K562 (cell line): ENCODE measurements around the gene TP53BP2. TPM values are rescaled to one million over a fixed set of nuclear protein-coding genes. Genes with fewer than 3 reads are reported as not detected.

Experiments
- CREB1 ChIP-seq, 2 experiments: sonication (generic) in 1 of 2; formaldehyde crosslinking in 1 of 2; IDR thresholded peaks; 2 replicates each; pipeline versions ENCODE4 v1.6.1 to v1.8.0; 2012 to 2022; ENCODE audit warnings: inconsistent platforms in 1 of 2, mild to moderate bottlenecking in 1 of 2, missing genetic modification reagents in 1 of 2, moderate library complexity in 1 of 2
- CSDE1 ChIP-seq, 2 experiments: fragments of 450-650 bp; IDR thresholded peaks; 2 replicates each; pipeline ENCODE4 v1.6.1; 2016; ENCODE audit warnings: mild to moderate bottlenecking in 1 of 2
- ESRRA ChIP-seq: fragments of 450-650 bp; IDR thresholded peaks from 2 replicates; pipeline ENCODE4 v1.6.1; 2014; ENCODE audit warnings: low read depth, mild to moderate bottlenecking, moderate library complexity, borderline replicate concordance
- FOXK2 ChIP-seq, 2 experiments: fragments of 450-650 bp; IDR thresholded peaks in 1 of 2; conservative IDR thresholded peaks in 1 of 2; 2 replicates each; pipeline ENCODE4 v1.6.1; 2016; ENCODE audit warnings: low read depth in 2 of 2, mild to moderate bottlenecking in 1 of 2
- GTF2A2 ChIP-seq: IDR thresholded peaks from 2 replicates; pipeline ENCODE4 v1.6.1; 2016; ENCODE audit warnings: mild to moderate bottlenecking, missing genetic modification characterization, missing compliant biosample characterization
- KDM2B ChIP-seq: fragments of 250-450 bp; sonication (Bioruptor Pico); IDR thresholded peaks from 2 replicates; pipeline ENCODE4 v1.8.0; 2021; ENCODE audit warnings: mild to moderate bottlenecking, moderate library complexity
- MLLT1 ChIP-seq, 2 experiments: fragments of 450-650 bp; IDR thresholded peaks; 2 replicates each; pipeline ENCODE4 v1.6.1; 2016
- NFRKB ChIP-seq: fragments of 450-650 bp; IDR thresholded peaks from 2 replicates; pipeline ENCODE4 v1.6.1; 2016; ENCODE audit warnings: low read depth
- POLR2AphosphoS2 ChIP-seq: IDR thresholded peaks from 2 replicates; pipeline ENCODE4 v1.6.1; 2012; ENCODE audit warnings: low read length, improper control_type of control experiment
- RREB1 ChIP-seq: fragments of 250-450 bp; sonication (Bioruptor Pico); IDR thresholded peaks from 2 replicates; pipeline ENCODE4 v1.4.0; 2020
- TAF1 ChIP-seq: IDR thresholded peaks from 2 replicates; pipeline ENCODE4 v1.6.1; 2011; ENCODE audit warnings: mild to moderate bottlenecking, low read length, moderate library complexity; ENCODE audit not compliant: insufficient read depth, control insufficient read depth, severe bottlenecking; ENCODE audit errors: extremely low read depth
- TEAD4 ChIP-seq, 2 experiments: sonication (generic) in 1 of 2; formaldehyde crosslinking in 1 of 2; IDR thresholded peaks; 2 replicates each; pipeline versions ENCODE4 v1.6.1 to v1.8.0; 2012 to 2022; ENCODE audit warnings: borderline replicate concordance in 1 of 2, inconsistent platforms in 1 of 2, low read length in 1 of 2, mild to moderate bottlenecking in 1 of 2, missing genetic modification reagents in 1 of 2
- TFAM ChIP-seq: fragments of 250-450 bp; sonication (Bioruptor Pico); conservative IDR thresholded peaks from 2 replicates; pipeline ENCODE4 v1.5.0; 2021; ENCODE audit warnings: mild to moderate bottlenecking, moderate library complexity
- U2AF2 ChIP-seq: fragments of 200-400 bp; formaldehyde crosslinking; optimal IDR thresholded peaks from 2 replicates; pipeline ENCODE3; 2017; ENCODE audit warnings: low read depth, mild to moderate bottlenecking, low read length
- YY1 ChIP-seq, 3 experiments: IDR thresholded peaks; 2 replicates each; pipeline ENCODE4 v1.6.1; 2011; ENCODE audit warnings: low read length in 2 of 3, mild to moderate bottlenecking in 2 of 3, moderate library complexity in 2 of 3, borderline replicate concordance in 1 of 3, control low read depth in 1 of 3, low read depth in 1 of 3; ENCODE audit not compliant: insufficient read depth in 3 of 3, insufficient replicate concordance in 2 of 3, control insufficient read depth in 1 of 3, insufficient read length in 1 of 3; ENCODE audit errors: extremely low read depth in 1 of 3
- polyA plus RNA-seq, 8 experiments: library from polyadenylated mRNA; depleted of rRNA in 4 of 8; stranded (reverse) in 5 of 8; unstranded in 3 of 8; fragments of >200 nt; fragmentation: Nextera tagmentation in 2 of 8; fragmentation: Illumina TruSeq in 1 of 8; extraction: Ambion mirVana in 2 of 8; extraction: Trizol in 1 of 8; gene quantifications; 2 replicates each; pipeline versions ENCODE4 v1.2.1 to v1.2.3, GENCODE V29; 2011 to 2014; ENCODE audit warnings: inconsistent platforms in 1 of 8, missing spikeins in 1 of 8
- total RNA-seq, 7 experiments: library from RNA; depleted of rRNA in 6 of 7; stranded (reverse); fragments of >200 nt in 6 of 7; fragmentation: Illumina TruSeq in 2 of 7; extraction: Trizol in 2 of 7; gene quantifications; 2 replicates each; pipeline versions ENCODE4 v1.2.1 to v1.2.3, GENCODE V29; 2011 to 2021; ENCODE audit warnings: low replicate concordance in 1 of 7
- TF ChIP-seq, protein P1 (sequence below): sonication (generic); formaldehyde crosslinking; IDR thresholded peaks from 2 replicates; pipeline ENCODE4 v1.8.0; 2022; ENCODE audit warnings: missing genetic modification reagents, mild to moderate bottlenecking, moderate library complexity, borderline replicate concordance
- TF ChIP-seq, protein P2 (sequence below): fragments of 450-650 bp; IDR thresholded peaks from 2 replicates; pipeline ENCODE4 v1.6.1; 2017; ENCODE audit warnings: mild to moderate bottlenecking, moderate library complexity

Gene TP53BP2
- total and polyA plus RNA-seq, 9 of the 15 experiments (the other 6 are each of a cell fraction or from before 2014, with no cell fraction given) = 17.0 to 69.6 (median 40.1) TPM

DNA sequence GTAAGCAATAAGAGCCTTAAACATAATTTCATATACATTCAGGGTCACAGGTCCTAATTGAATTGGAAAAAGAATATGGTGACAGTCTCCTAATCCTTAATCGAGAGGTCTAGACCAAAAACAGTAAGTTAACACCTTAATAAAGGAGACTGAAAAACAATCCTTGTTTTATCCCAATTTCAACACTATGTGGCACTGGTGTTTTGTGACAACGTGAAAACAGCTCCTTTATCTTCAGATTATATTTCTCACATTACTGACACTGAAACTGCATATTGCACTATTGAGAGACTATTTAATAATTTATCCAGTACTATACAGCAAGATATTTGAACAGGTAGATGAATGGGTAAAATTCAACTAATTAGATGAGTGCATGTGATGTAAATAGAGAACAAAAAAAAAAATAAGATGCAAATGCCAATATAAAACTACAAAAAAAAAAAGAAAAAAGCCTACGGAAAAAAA is 34.1 kb downstream of the TP53BP2 start (continued):
- TF ChIP-seq RREB1 (CRISPR knock-in tag) (no peak), NFRKB (no peak), MLLT1 (IDR thresholded peaks at IDR 0.05) (no peak), CSDE1 (IDR thresholded peaks at IDR 0.05) (no peak), FOXK2 (conservative IDR thresholded peaks at IDR 0.05 in 1 of 2, IDR thresholded peaks at IDR 0.05 in 1 of 2; ENCODE audit: low read depth in 2 of 2) (peak; percentile 34 to 46; a peak in 1 of 4 replicates), TEAD4 (IDR thresholded peaks at IDR 0.05; ENCODE audit: low read length) (no peak), TEAD4 (CRISPR knock-in tag; IDR thresholded peaks at IDR 0.05; ENCODE audit: borderline replicate concordance) (no peak), CREB1 (IDR thresholded peaks at IDR 0.05) (no peak), CREB1 (CRISPR knock-in tag; IDR thresholded peaks at IDR 0.05) (no peak), U2AF2 (no peak), KDM2B (CRISPR knock-in tag) (no peak), POLR2AphosphoS2 (no peak), YY1 (IDR thresholded peaks at IDR 0.05; ENCODE audit: borderline replicate concordance in 1 of 3, control insufficient read depth in 1 of 3, extremely low read depth in 1 of 3, insufficient read depth in 3 of 3, insufficient read length in 1 of 3, insufficient replicate concordance in 2 of 3, low read depth in 1 of 3, low read length in 2 of 3) (no peak), GTF2A2 (tag) (no peak), TFAM (CRISPR knock-in tag) (no peak), TAF1 (no peak), ESRRA (no peak)
- TF ChIP-seq, protein P1, sequence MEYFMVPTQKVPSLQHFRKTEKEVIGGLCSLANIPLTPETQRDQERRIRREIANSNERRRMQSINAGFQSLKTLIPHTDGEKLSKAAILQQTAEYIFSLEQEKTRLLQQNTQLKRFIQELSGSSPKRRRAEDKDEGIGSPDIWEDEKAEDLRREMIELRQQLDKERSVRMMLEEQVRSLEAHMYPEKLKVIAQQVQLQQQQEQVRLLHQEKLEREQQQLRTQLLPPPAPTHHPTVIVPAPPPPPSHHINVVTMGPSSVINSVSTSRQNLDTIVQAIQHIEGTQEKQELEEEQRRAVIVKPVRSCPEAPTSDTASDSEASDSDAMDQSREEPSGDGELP = no peak
- TF ChIP-seq, protein P2, sequence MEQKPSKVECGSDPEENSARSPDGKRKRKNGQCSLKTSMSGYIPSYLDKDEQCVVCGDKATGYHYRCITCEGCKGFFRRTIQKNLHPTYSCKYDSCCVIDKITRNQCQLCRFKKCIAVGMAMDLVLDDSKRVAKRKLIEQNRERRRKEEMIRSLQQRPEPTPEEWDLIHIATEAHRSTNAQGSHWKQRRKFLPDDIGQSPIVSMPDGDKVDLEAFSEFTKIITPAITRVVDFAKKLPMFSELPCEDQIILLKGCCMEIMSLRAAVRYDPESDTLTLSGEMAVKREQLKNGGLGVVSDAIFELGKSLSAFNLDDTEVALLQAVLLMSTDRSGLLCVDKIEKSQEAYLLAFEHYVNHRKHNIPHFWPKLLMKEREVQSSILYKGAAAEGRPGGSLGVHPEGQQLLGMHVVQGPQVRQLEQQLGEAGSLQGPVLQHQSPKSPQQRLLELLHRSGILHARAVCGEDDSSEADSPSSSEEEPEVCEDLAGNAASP = no peak
